ENCODE data around the gene CELF4. TPM values are rescaled to one million over a fixed set of nuclear protein-coding genes. Genes with fewer than 3 reads are reported as not detected.
A peak's percentile ranks its signal among the peaks of the same experiment; 100 is the strongest.

Gene CELF4
- total RNA-seq, result 0.51 TPM

GRCh38 chr18:37565101-37565976 is at the start of gene CELF4:
Gene CELF4, minus strand, starts transcription at chr18:37565798.
- DNase-seq, result peak; percentile 35

GRCh38 chr18:37613253-37613565 is 47.6 kb upstream of the CELF4 start:
- DNase-seq, result no peak

- DNase-seq, result no peak
These were observed 47.1 kb upstream of the CELF4 start for GRCh38 chr18:37612524-37613252.

GRCh38 chr18:37611614-37612279 is 46.1 kb upstream of the CELF4 start:
- DNase-seq, result no peak

GRCh38 chr18:37608876-37609275 is 43.3 kb upstream of the CELF4 start:
- DNase-seq, result no peak

- DNase-seq, result no peak
These were observed 41.7 kb upstream of the CELF4 start for GRCh38 chr18:37607281-37607680.

- DNase-seq, result no peak
These were observed 38.4 kb upstream of the CELF4 start for GRCh38 chr18:37604032-37604431.

- no peak for DNase-seq
These were observed 33.6 kb upstream of the CELF4 start for GRCh38 chr18:37598966-37599896.

GRCh38 chr18:37598396-37598795 is 32.8 kb upstream of the CELF4 start:
- no peak for DNase-seq

- no peak for DNase-seq
These were observed 24.7 kb upstream of the CELF4 start for GRCh38 chr18:37590346-37590745.

GRCh38 chr18:37588289-37588688 is 22.7 kb upstream of the CELF4 start:
- no peak for DNase-seq

- no peak for DNase-seq
These were observed 21.1 kb upstream of the CELF4 start for GRCh38 chr18:37586656-37587225.

- DNase-seq, result no peak
These were observed 19.5 kb upstream of the CELF4 start for GRCh38 chr18:37584952-37585695.

- DNase-seq, result no peak
These were observed 18.6 kb upstream of the CELF4 start for GRCh38 chr18:37584217-37584616.

GRCh38 chr18:37582261-37582660 is 16.7 kb upstream of the CELF4 start:
- DNase-seq, result no peak

- DNase-seq, result peak; percentile 51
These were observed 13.4 kb upstream of the CELF4 start for GRCh38 chr18:37578886-37579513.

GRCh38 chr18:37578182-37578678 is 12.6 kb upstream of the CELF4 start:
- DNase-seq, result no peak

GRCh38 chr18:37577051-37577611 is 11.5 kb upstream of the CELF4 start:
- DNase-seq, result peak; percentile 35

- no peak for DNase-seq
These were observed 10.0 kb upstream of the CELF4 start for GRCh38 chr18:37575646-37576045.

GRCh38 chr18:37574113-37574512 is 8.5 kb upstream of the CELF4 start:
- no peak for DNase-seq
